ENCODE measurements around the gene OXSM. TPM values are rescaled to one million over a fixed set of nuclear protein-coding genes. Genes with fewer than 3 reads are reported as not detected.

OXSM gene
- total RNA-seq, 1 experiment from 2014 or later: 0.28 TPM

DNA sequence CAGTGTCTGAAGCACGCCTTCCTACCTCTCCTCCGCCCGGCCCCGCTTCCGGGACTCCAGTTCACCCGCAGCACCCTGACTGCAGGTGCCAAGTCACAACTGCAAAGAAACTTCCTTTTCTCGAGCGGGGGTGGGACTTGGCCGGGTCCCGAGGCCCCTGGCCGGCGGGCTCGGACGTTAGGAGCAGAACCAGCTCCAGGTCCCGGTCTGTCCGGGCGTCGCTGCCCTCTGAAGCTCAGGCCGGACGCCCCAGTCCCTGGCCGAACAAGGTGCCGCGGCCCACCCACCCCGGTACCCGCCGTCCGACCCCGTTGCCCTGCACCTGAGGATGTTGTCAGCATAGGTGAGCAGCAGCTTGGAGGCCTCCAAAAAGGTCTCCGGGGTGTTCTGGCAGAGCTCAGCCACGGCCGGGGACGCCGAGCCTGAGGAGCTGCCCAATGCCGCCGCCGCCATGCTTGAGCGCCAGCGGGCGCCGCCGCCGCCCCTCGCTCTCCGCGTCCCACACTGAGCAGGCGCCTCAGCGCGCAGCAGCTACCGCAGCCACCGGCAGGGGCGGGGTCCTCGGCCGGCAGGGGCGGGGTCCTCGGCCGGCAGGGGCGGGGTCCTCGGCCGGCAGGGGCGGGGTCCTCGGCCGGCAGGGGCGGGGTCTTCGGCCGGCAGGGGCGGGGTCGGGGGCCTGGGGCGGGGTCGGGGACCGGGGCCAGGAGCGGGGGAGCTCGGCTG is 6.8 kb upstream of the OXSM start, which contains the start of gene NGLY1:
TSS of gene NGLY1 (minus strand) at position 506 of the 723 bp plus-strand sequence. CDS start at position 453, 53 bp downstream.
- Histone ChIP-seq H3K9me3 (ENCODE audit: control insufficient read depth, insufficient read depth, low read depth, low read length) (no peaks in the 10 kb centered on the region), H3K27ac (ENCODE audit: low read length) (peak within 1 kb of the TSS; percentile 75), H3K4me3 (ENCODE audit: low read depth in 2 of 2, low read length in 2 of 2) (peak within 1 kb of the TSS; percentile 73 to 80), H3K4me1 (ENCODE audit: control insufficient read depth, insufficient read depth, low read length) (peaks cover 4% of the 10 kb centered on the region), H3K36me3 (ENCODE audit: control insufficient read depth, insufficient read depth, low read length) (no peaks in the 10 kb centered on the region; the same call in 1 of the 2 replicates), H3K27me3 (ENCODE audit: control insufficient read depth, insufficient read depth, low read length) (no peaks in the 10 kb centered on the region)
- no TSS peak for BruUV-seq (replicated peaks)
- intact Hi-C loops (cut with micrococcal nuclease; ENCODE audit: unreplicated experiment) (no loop called here), in situ Hi-C loops (cut with HindIII; ENCODE audit: low pct_unique_long_range_greater_than_20kb, low sequenced_read_pairs) (no loop called here)
- ChIA-PET POLR2A (interaction anchor here (0.7 kb wide), 1 partner anchor 68 kb away, joined by 12 read pairs; no protein-coding TSS in a partner anchor), CTCF (no interaction called here)
- 0 out of 2 replicates have a peak, but pooled peaks have one; percentile 45 for TF ChIP-seq SIN3A (IDR thresholded peaks at IDR 0.05; ENCODE audit: borderline replicate concordance, insufficient read depth, low read depth, low read length)
- TF ChIP-seq TCF7L2 (IDR thresholded peaks at IDR 0.05; ENCODE audit: low read depth, low read length): no peak
- peak; percentile 53; the same call in 1 of the 2 replicates for TF ChIP-seq POLR2AphosphoS5 (IDR thresholded peaks at IDR 0.05; ENCODE audit: low read depth, low read length)
- ATAC-seq (peak; percentile 99), DNase-seq (ENCODE audit: low read depth, low spot score) (no peak)

DNA sequence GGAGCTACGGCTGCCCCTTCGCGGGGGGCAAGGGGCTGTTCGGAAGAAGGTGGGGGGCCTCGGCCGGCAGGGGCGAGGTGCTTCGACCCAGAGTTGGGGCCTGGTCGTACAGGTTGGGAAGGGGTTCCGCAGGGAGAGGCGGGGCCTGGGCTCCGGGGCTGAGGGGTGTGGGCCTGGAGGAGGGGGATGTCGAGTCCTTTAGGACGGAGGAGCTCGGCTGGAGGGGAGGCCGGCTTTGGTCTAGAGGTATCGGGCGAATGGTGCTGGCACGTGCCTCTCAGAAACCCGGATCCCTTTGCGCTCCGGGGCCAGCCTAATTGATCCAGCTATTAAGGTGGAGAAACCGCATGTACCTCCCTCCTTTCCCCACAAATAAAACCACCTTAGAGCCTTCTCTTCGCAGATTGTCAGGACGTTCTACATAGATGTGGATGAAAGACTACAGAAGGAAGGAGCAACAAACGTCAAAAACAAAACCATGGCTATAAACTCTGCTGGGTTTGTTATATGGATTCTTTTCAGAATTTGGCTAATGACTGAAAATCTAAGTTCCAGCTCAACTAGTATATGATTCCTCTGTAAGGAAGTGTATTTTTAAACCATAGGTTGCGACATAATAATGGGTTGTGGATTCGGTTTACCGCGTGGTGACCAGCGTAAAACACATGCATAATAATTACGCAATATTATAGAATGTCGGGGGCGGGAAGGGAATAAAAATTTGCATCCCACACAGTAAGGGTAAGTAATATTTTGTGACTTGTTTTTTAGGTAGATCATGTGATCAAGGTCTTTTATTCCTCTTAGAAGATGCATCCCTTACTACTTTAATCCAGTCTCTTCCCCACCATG is 6.0 kb upstream of the OXSM start:
- peak overlapping the region; percentile 52 to 69 for H3K4me3 ChIP-seq (ENCODE audit: low read depth in 2 of 2, low read length in 2 of 2)
- DNase-seq (ENCODE audit: low read depth, low spot score): no peak
- BruUV-seq (replicated peaks): no TSS peak
- peak; percentile 81 for ATAC-seq
- intact Hi-C loops (cut with micrococcal nuclease; ENCODE audit: unreplicated experiment) (no loop called here), in situ Hi-C loops (cut with HindIII; ENCODE audit: low pct_unique_long_range_greater_than_20kb, low sequenced_read_pairs) (no loop called here)
- TF ChIP-seq TCF7L2 (IDR thresholded peaks at IDR 0.05; ENCODE audit: low read depth, low read length) (no peak), POLR2AphosphoS5 (IDR thresholded peaks at IDR 0.05; ENCODE audit: low read depth, low read length) (no peak), SIN3A (IDR thresholded peaks at IDR 0.05; ENCODE audit: borderline replicate concordance, insufficient read depth, low read depth, low read length) (no peak)
- TF ChIP-seq, protein P1, sequence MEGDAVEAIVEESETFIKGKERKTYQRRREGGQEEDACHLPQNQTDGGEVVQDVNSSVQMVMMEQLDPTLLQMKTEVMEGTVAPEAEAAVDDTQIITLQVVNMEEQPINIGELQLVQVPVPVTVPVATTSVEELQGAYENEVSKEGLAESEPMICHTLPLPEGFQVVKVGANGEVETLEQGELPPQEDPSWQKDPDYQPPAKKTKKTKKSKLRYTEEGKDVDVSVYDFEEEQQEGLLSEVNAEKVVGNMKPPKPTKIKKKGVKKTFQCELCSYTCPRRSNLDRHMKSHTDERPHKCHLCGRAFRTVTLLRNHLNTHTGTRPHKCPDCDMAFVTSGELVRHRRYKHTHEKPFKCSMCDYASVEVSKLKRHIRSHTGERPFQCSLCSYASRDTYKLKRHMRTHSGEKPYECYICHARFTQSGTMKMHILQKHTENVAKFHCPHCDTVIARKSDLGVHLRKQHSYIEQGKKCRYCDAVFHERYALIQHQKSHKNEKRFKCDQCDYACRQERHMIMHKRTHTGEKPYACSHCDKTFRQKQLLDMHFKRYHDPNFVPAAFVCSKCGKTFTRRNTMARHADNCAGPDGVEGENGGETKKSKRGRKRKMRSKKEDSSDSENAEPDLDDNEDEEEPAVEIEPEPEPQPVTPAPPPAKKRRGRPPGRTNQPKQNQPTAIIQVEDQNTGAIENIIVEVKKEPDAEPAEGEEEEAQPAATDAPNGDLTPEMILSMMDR (IDR thresholded peaks at IDR 0.05): no peak
- TF ChIP-seq, protein P2, sequence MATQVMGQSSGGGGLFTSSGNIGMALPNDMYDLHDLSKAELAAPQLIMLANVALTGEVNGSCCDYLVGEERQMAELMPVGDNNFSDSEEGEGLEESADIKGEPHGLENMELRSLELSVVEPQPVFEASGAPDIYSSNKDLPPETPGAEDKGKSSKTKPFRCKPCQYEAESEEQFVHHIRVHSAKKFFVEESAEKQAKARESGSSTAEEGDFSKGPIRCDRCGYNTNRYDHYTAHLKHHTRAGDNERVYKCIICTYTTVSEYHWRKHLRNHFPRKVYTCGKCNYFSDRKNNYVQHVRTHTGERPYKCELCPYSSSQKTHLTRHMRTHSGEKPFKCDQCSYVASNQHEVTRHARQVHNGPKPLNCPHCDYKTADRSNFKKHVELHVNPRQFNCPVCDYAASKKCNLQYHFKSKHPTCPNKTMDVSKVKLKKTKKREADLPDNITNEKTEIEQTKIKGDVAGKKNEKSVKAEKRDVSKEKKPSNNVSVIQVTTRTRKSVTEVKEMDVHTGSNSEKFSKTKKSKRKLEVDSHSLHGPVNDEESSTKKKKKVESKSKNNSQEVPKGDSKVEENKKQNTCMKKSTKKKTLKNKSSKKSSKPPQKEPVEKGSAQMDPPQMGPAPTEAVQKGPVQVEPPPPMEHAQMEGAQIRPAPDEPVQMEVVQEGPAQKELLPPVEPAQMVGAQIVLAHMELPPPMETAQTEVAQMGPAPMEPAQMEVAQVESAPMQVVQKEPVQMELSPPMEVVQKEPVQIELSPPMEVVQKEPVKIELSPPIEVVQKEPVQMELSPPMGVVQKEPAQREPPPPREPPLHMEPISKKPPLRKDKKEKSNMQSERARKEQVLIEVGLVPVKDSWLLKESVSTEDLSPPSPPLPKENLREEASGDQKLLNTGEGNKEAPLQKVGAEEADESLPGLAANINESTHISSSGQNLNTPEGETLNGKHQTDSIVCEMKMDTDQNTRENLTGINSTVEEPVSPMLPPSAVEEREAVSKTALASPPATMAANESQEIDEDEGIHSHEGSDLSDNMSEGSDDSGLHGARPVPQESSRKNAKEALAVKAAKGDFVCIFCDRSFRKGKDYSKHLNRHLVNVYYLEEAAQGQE (IDR thresholded peaks at IDR 0.05; ENCODE audit: insufficient read depth in 1 of 2, low read depth in 2 of 2, low read length in 1 of 2): no peak
- ChIA-PET CTCF (no interaction called here), POLR2A (interaction anchor here (0.7 kb wide), 1 partner anchor 67 kb away, joined by 12 read pairs; no protein-coding TSS in a partner anchor)
- H3K9me3 ChIP-seq (ENCODE audit: control insufficient read depth, insufficient read depth, low read depth, low read length): no peaks in the 10 kb centered on the region
- H3K4me1 ChIP-seq (ENCODE audit: control insufficient read depth, insufficient read depth, low read length): peaks cover 4% of the 10 kb centered on the region
- no peaks in the 10 kb centered on the region for H3K27me3 ChIP-seq (ENCODE audit: control insufficient read depth, insufficient read depth, low read length)
- 0 out of 2 replicates have a peak overlapping the region, but pooled peaks have one; percentile 39 for H3K27ac ChIP-seq (ENCODE audit: low read length)
- no peaks in the 10 kb centered on the region; the same call in 1 of the 2 replicates for H3K36me3 ChIP-seq (ENCODE audit: control insufficient read depth, insufficient read depth, low read length)

All from Panc1 (cell line).